Skeletal muscle tissue (tissue), 4 donors: ENCODE data around the gene SLC24A3. TPM values are rescaled to one million over a fixed set of nuclear protein-coding genes. Genes with fewer than 3 reads are reported as not detected.
A peak's percentile ranks its signal among the peaks of the same experiment; 100 is the strongest.

ENCODE experiments used
- H3K27ac ChIP-seq: one replicate; pipeline ENCODE4 v1.7.0; 2013; ENCODE audit warnings: mild to moderate bottlenecking, low read depth, low read length, inconsistent platforms
- H3K27me3 ChIP-seq, 3 donors: one replicate each; pipeline ENCODE4 v1.7.0; 2013; ENCODE audit warnings: low read length in 3 of 3; ENCODE audit not compliant: control insufficient read depth in 3 of 3, insufficient read depth in 3 of 3
- H3K36me3 ChIP-seq, 3 donors: one replicate each; pipeline ENCODE4 v1.7.0; 2013; ENCODE audit warnings: low read length in 3 of 3; ENCODE audit not compliant: control insufficient read depth in 3 of 3, insufficient read depth in 3 of 3
- H3K4me1 ChIP-seq, 3 donors: one replicate each; pipeline ENCODE4 v1.7.0; 2013; ENCODE audit warnings: low read length in 3 of 3, mild to moderate bottlenecking in 3 of 3; ENCODE audit not compliant: control insufficient read depth in 3 of 3, insufficient read depth in 3 of 3
- H3K4me3 ChIP-seq, 3 donors: one replicate each; pipeline ENCODE4 v1.7.0; 2013; ENCODE audit warnings: low read length in 3 of 3
- H3K9ac ChIP-seq, 3 donors: one replicate each; pipeline ENCODE4 v1.7.0; 2013; ENCODE audit warnings: low read length in 3 of 3, mild to moderate bottlenecking in 3 of 3, moderate library complexity in 2 of 3, low read depth in 1 of 3
- H3K9me3 ChIP-seq, 3 donors: one replicate each; pipeline ENCODE4 v1.7.0; 2013; ENCODE audit warnings: low read length in 3 of 3; ENCODE audit not compliant: control insufficient read depth in 3 of 3
- total RNA-seq: library from RNA; depleted of rRNA; stranded (reverse); fragments of >200 nt; gene quantifications from one replicate; pipeline ENCODE4 v1.2.3, GENCODE V29; 2014
- donor health status: Osteomylitis.

SLC24A3 gene
- total RNA-seq, 1 donor from 2014 or later, result 15.7 TPM

GRCh38 chr20:19268426-19268825 is 56.0 kb downstream of the SLC24A3 start:
- peaks cover 3 to 4% (median 3%) of the 10 kb centered on the region in 3 donors for H3K4me1 ChIP-seq
- no peaks in the 10 kb centered on the region for H3K9me3 ChIP-seq
- H3K4me3 ChIP-seq, result no peak overlapping the region
- no peak overlapping the region for H3K9ac ChIP-seq
- H3K27ac ChIP-seq, result no peak overlapping the region
- no peaks in the 10 kb centered on the region for H3K36me3 ChIP-seq
- H3K27me3 ChIP-seq, result no peaks in the 10 kb centered on the region

GRCh38 chr20:19269737-19270340 is 57.4 kb downstream of the SLC24A3 start:
- Histone ChIP-seq H3K9me3 (no peaks in the 10 kb centered on the region), H3K9ac (no peak overlapping the region)

GRCh38 chr20:19271879-19272651 is 59.6 kb downstream of the SLC24A3 start:
- H3K27ac ChIP-seq, result no peak overlapping the region
- no peak overlapping the region for H3K9ac ChIP-seq
- H3K27me3 ChIP-seq, result no peaks in the 10 kb centered on the region
- peaks cover 19 to 26% (median 22%) of the 10 kb centered on the region in 3 donors for H3K4me1 ChIP-seq
- no peak overlapping the region for H3K4me3 ChIP-seq
- H3K9me3 ChIP-seq, result no peaks in the 10 kb centered on the region
- no peaks in the 10 kb centered on the region for H3K36me3 ChIP-seq

More at GRCh38 chr20:19269737-19270340, 57.4 kb downstream of the SLC24A3 start:
- H3K27ac ChIP-seq, result no peak overlapping the region
- H3K36me3 ChIP-seq, result no peaks in the 10 kb centered on the region
- no peaks in the 10 kb centered on the region for H3K27me3 ChIP-seq
- peaks cover 6 to 9% (median 7%) of the 10 kb centered on the region in 3 donors for H3K4me1 ChIP-seq
- no peak overlapping the region for H3K4me3 ChIP-seq

- Histone ChIP-seq H3K9me3 (no peaks in the 10 kb centered on the region), H3K36me3 (no peaks in the 10 kb centered on the region), H3K4me1 (peaks cover 19 to 30% (median 22%) of the 10 kb centered on the region in 3 donors), H3K4me3 (no peak overlapping the region), H3K9ac (no peak overlapping the region), H3K27ac (no peak overlapping the region), H3K27me3 (no peaks in the 10 kb centered on the region)
Measured at GRCh38 chr20:19272976-19273654, 60.7 kb downstream of the SLC24A3 start.

- no peak overlapping the region for H3K9ac ChIP-seq
- H3K9me3 ChIP-seq, result no peaks in the 10 kb centered on the region
- H3K27ac ChIP-seq, result no peak overlapping the region
- H3K36me3 ChIP-seq, result no peaks in the 10 kb centered on the region
- H3K4me3 ChIP-seq, result no peak overlapping the region
- no peaks in the 10 kb centered on the region for H3K27me3 ChIP-seq
- peaks cover 19 to 30% (median 22%) of the 10 kb centered on the region in 3 donors for H3K4me1 ChIP-seq
Measured at GRCh38 chr20:19274001-19274400, 61.6 kb downstream of the SLC24A3 start.

GRCh38 chr20:19274412-19275015 is 62.1 kb downstream of the SLC24A3 start:
- Histone ChIP-seq H3K9me3 (no peaks in the 10 kb centered on the region), H3K4me3 (no peak overlapping the region), H3K27me3 (no peaks in the 10 kb centered on the region), H3K9ac (peak overlapping the region in 1 of 3 donors; percentile 14), H3K27ac (peak overlapping the region; percentile 75), H3K4me1 (peaks cover 19 to 30% (median 22%) of the 10 kb centered on the region in 3 donors), H3K36me3 (no peaks in the 10 kb centered on the region)

- Histone ChIP-seq H3K9ac (peak overlapping the region; percentile 46 to 77 (median 52)), H3K4me3 (peak overlapping the region; percentile 21 to 61 (median 31)), H3K27ac (peak overlapping the region; percentile 75), H3K9me3 (no peaks in the 10 kb centered on the region), H3K27me3 (no peaks in the 10 kb centered on the region), H3K36me3 (no peaks in the 10 kb centered on the region), H3K4me1 (peaks cover 19 to 30% (median 22%) of the 10 kb centered on the region in 3 donors)
Measured at GRCh38 chr20:19275038-19275629, 62.7 kb downstream of the SLC24A3 start.

GRCh38 chr20:19275630-19276071 is 63.2 kb downstream of the SLC24A3 start:
- peaks cover 19 to 30% (median 22%) of the 10 kb centered on the region in 3 donors for H3K4me1 ChIP-seq
- H3K27me3 ChIP-seq, result no peaks in the 10 kb centered on the region
- H3K4me3 ChIP-seq, result peak overlapping the region; percentile 31 to 61 (median 55)
- H3K9me3 ChIP-seq, result no peaks in the 10 kb centered on the region
- H3K9ac ChIP-seq, result peak overlapping the region; percentile 46 to 77 (median 52)
- H3K27ac ChIP-seq, result peak overlapping the region; percentile 75
- H3K36me3 ChIP-seq, result no peaks in the 10 kb centered on the region

GRCh38 chr20:19277381-19277780 is 64.9 kb downstream of the SLC24A3 start:
- H3K4me3 ChIP-seq, result no peak overlapping the region
- no peak overlapping the region for H3K27ac ChIP-seq
- H3K4me1 ChIP-seq, result peaks cover 19 to 30% (median 22%) of the 10 kb centered on the region in 3 donors

More at GRCh38 chr20:19277381-19277780, 64.9 kb downstream of the SLC24A3 start:
- Histone ChIP-seq H3K27me3 (no peaks in the 10 kb centered on the region), H3K36me3 (no peaks in the 10 kb centered on the region), H3K9me3 (no peaks in the 10 kb centered on the region), H3K9ac (no peak overlapping the region)
